WERI-Rb-1 (cell line): ENCODE data around the gene TRIM26.

Source experiments
- DNase-seq: peaks from one replicate; pipeline ENCODE4 v3.0.0-alpha.2; 2020
- H3K27ac ChIP-seq: fragments of 250-450 bp; sonication (Bioruptor Pico); 2 replicates; pipeline ENCODE4 v1.5.1; 2020; ENCODE audit warnings: mild to moderate bottlenecking, moderate library complexity
- H3K27me3 ChIP-seq: fragments of 250-450 bp; sonication (Bioruptor Pico); 2 replicates; pipeline ENCODE4 v1.5.1; 2021; ENCODE audit warnings: mild to moderate bottlenecking, low read depth, moderate library complexity; ENCODE audit not compliant: insufficient read depth, severe bottlenecking
- H3K36me3 ChIP-seq: fragments of 250-450 bp; sonication (Bioruptor Pico); 2 replicates; pipeline ENCODE4 v1.5.1; 2020; ENCODE audit warnings: mild to moderate bottlenecking, moderate library complexity
- H3K4me3 ChIP-seq: 2 replicates; pipeline ENCODE4 v1.5.1; 2011; ENCODE audit warnings: low read depth, mild to moderate bottlenecking, control low read depth, low read length
- H3K9me3 ChIP-seq: fragments of 250-450 bp; sonication (Bioruptor Pico); 2 replicates; pipeline ENCODE4 v1.5.1; 2021; ENCODE audit warnings: mild to moderate bottlenecking, moderate library complexity; ENCODE audit not compliant: severe bottlenecking
- TF ChIP-seq, protein P1 (sequence below): IDR thresholded peaks from 2 replicates; pipeline ENCODE4 v1.5.1; 2011; ENCODE audit warnings: low read depth, mild to moderate bottlenecking, control low read depth, inconsistent platforms, low read length

The TRIM26 gene

DNA sequence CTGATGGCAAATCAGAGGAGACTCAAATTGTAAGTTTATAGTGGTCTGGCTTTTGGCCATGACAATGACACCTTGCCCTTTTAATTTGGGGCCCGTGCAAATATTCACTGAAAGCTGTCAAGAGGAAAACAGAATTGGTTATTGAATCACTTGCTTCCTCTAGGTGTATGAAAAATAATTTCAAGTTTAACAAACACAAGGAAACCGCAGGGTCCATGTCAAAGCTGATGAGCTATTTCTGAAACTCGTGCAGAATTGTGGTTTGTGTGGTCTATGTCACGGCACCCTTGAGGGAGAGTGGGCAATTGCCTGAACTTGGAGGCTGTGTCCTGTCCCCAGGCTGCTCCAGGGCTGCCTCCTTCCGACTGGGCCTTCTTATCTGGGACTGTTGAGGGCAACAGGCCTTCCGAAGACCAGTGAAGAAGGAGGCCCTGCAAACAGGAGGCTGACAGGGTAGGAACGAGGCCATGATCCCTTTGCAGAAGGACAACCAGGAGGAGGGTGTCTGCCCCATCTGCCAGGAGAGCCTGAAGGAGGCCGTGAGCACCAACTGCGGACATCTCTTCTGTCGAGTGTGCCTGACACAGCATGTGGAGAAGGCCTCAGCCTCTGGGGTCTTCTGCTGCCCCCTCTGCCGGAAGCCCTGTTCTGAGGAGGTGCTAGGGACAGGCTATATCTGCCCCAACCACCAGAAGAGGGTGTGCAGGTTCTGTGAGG is 76.5 kb downstream of the TRIM26 start:
- Histone ChIP-seq H3K27ac (no peak overlapping the region), H3K27me3 (peaks cover 98% of the 10 kb centered on the region), H3K36me3 (no peaks in the 10 kb centered on the region), H3K4me3 (no peak overlapping the region), H3K9me3 (peaks cover 2% of the 10 kb centered on the region)
- TF ChIP-seq, protein P1, sequence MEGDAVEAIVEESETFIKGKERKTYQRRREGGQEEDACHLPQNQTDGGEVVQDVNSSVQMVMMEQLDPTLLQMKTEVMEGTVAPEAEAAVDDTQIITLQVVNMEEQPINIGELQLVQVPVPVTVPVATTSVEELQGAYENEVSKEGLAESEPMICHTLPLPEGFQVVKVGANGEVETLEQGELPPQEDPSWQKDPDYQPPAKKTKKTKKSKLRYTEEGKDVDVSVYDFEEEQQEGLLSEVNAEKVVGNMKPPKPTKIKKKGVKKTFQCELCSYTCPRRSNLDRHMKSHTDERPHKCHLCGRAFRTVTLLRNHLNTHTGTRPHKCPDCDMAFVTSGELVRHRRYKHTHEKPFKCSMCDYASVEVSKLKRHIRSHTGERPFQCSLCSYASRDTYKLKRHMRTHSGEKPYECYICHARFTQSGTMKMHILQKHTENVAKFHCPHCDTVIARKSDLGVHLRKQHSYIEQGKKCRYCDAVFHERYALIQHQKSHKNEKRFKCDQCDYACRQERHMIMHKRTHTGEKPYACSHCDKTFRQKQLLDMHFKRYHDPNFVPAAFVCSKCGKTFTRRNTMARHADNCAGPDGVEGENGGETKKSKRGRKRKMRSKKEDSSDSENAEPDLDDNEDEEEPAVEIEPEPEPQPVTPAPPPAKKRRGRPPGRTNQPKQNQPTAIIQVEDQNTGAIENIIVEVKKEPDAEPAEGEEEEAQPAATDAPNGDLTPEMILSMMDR: no peak
- no peak for DNase-seq

DNA sequence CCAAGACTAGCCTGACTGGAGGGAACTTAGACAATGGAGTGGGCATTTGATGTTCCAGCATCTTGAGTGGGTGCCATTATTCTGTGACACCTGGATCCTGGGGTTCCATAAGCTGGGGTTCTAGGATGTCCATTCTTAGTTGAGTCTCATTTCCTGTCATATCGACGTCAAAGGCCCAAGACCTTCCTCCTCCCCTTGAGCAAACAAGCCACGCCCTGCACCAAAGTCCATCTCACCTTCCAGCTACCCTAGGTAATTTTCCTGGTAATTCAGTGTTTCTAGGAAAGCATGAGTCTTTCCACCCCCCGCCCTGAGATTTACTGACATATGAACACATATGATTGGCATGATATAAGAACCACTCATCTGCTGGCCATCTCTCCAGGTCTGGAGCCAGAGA is 77.4 kb downstream of the TRIM26 start, which contains the start of gene TRIM40:
TSS of gene TRIM40 (plus strand) at position 384 of the 400 bp plus-strand sequence. CDS start 897 bp downstream, outside the sequence.
- Histone ChIP-seq H3K27ac (no peak within 1 kb of the TSS), H3K4me3 (no peak within 1 kb of the TSS), H3K36me3 (no peaks in the 10 kb centered on the region), H3K27me3 (peaks cover 96% of the 10 kb centered on the region), H3K9me3 (peaks cover 2% of the 10 kb centered on the region)
- DNase-seq: no peak
- TF ChIP-seq, protein P1: no peak

DNA sequence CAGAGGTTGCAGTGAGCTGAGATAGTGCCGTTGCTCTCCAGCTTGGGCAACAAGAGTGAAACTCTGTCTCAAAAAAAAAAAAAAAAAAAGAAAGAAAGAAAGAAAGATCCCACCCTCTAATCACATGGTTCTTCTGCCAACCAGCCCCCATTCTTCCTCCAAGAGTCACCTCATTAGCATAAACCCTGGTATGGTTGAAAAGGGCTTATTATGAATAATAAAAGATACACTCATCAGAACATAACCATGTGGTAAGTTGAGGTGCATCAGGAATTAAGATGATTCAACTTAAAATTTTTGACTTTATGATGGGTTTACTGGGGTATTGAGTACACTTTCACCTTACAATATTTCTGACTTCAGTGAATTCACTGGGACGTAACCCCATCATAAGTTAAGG is 78.1 kb downstream of the TRIM26 start:
- Histone ChIP-seq H3K27me3 (peaks cover 97% of the 10 kb centered on the region), H3K36me3 (no peaks in the 10 kb centered on the region), H3K9me3 (peaks cover 2% of the 10 kb centered on the region), H3K27ac (no peak overlapping the region), H3K4me3 (no peak overlapping the region)
- DNase-seq: no peak
- TF ChIP-seq, protein P1: no peak
